MM.1S (cell line): Measurements from ENCODE around the gene NLRP6.

Source experiments
- DNase-seq: peaks from one replicate; pipeline ENCODE4 v3.0.0-alpha.2; 2015
- H2AFZ ChIP-seq: fragments of 300-600 bp; sonication (generic); 2 replicates; pipeline ENCODE4 v1.6.0; 2016; ENCODE audit warnings: antibody characterized with exemption, low read length
- H3F3A ChIP-seq: fragments of 300-600 bp; sonication (generic); 2 replicates; pipeline ENCODE4 v1.6.1; 2016; ENCODE audit warnings: mild to moderate bottlenecking, antibody characterized with exemption, low read length, moderate library complexity, mixed read lengths; ENCODE audit not compliant: insufficient read depth
- H3K27ac ChIP-seq: fragments of 300-600 bp; sonication (generic); 2 replicates; pipeline ENCODE4 v1.5.1; 2016; ENCODE audit warnings: mild to moderate bottlenecking, low read length
- H3K27me3 ChIP-seq: fragments of 300-600 bp; sonication (generic); replicated peaks from 2 replicates; pipeline ENCODE4 v1.6.0; 2016; ENCODE audit warnings: low read length; ENCODE audit not compliant: insufficient read depth
- H3K36me3 ChIP-seq: fragments of 300-600 bp; sonication (generic); replicated peaks from 2 replicates; pipeline ENCODE4 v1.6.1; 2016; ENCODE audit warnings: mild to moderate bottlenecking, low read length, mixed read lengths; ENCODE audit not compliant: insufficient read depth
- H3K4me1 ChIP-seq: fragments of 300-600 bp; sonication (generic); 2 replicates; pipeline ENCODE4 v1.6.1; 2016; ENCODE audit warnings: low read length, mixed read lengths
- H3K4me2 ChIP-seq: fragments of 300-600 bp; sonication (generic); 2 replicates; pipeline ENCODE4 v1.6.0; 2016; ENCODE audit warnings: low read depth, low read length
- H3K4me3 ChIP-seq: fragments of 300-600 bp; sonication (generic); 2 replicates; pipeline ENCODE4 v1.5.1; 2016; ENCODE audit warnings: low read length, mixed read lengths
- H3K79me2 ChIP-seq: fragments of 300-600 bp; sonication (generic); 2 replicates; pipeline ENCODE4 v1.6.1; 2016; ENCODE audit warnings: mixed run types, low read length, mixed read lengths
- H3K9ac ChIP-seq: fragments of 300-600 bp; sonication (generic); 2 replicates; pipeline ENCODE4 v1.6.1; 2016; ENCODE audit warnings: low read length, mixed read lengths
- H3K9me2 ChIP-seq: fragments of 300-600 bp; sonication (generic); replicated peaks from 2 replicates; pipeline ENCODE4 v1.6.1; 2016; ENCODE audit warnings: mild to moderate bottlenecking, low read length, mixed read lengths; ENCODE audit not compliant: insufficient read depth
- H3K9me3 ChIP-seq: fragments of 300-600 bp; sonication (generic); replicated peaks from 2 replicates; pipeline ENCODE4 v1.6.1; 2016; ENCODE audit warnings: mild to moderate bottlenecking, low read length, mixed read lengths; ENCODE audit not compliant: insufficient read depth
- H4K20me1 ChIP-seq: fragments of 300-600 bp; sonication (generic); 2 replicates; pipeline ENCODE4 v1.6.1; 2016; ENCODE audit warnings: mild to moderate bottlenecking, low read length, moderate library complexity, mixed read lengths; ENCODE audit not compliant: insufficient read depth
- EZH2 ChIP-seq: fragments of 300-600 bp; sonication (generic); optimal IDR thresholded peaks from 2 replicates; pipeline ENCODE3; 2017; ENCODE audit warnings: low read depth, mild to moderate bottlenecking, antibody characterized with exemption, low read length, mixed read lengths
- EZH2phosphoT487 ChIP-seq: fragments of 300-600 bp; sonication (generic); IDR thresholded peaks from 2 replicates; pipeline ENCODE4 v1.6.1; 2018; ENCODE audit warnings: antibody characterized with exemption, low read length
- TF ChIP-seq, protein P1 (sequence below): fragments of 300-600 bp; sonication (generic); IDR thresholded peaks from 2 replicates; pipeline ENCODE4 v1.5.1; 2016; ENCODE audit warnings: antibody characterized with exemption, low read length, mixed read lengths

Gene NLRP6

DNA sequence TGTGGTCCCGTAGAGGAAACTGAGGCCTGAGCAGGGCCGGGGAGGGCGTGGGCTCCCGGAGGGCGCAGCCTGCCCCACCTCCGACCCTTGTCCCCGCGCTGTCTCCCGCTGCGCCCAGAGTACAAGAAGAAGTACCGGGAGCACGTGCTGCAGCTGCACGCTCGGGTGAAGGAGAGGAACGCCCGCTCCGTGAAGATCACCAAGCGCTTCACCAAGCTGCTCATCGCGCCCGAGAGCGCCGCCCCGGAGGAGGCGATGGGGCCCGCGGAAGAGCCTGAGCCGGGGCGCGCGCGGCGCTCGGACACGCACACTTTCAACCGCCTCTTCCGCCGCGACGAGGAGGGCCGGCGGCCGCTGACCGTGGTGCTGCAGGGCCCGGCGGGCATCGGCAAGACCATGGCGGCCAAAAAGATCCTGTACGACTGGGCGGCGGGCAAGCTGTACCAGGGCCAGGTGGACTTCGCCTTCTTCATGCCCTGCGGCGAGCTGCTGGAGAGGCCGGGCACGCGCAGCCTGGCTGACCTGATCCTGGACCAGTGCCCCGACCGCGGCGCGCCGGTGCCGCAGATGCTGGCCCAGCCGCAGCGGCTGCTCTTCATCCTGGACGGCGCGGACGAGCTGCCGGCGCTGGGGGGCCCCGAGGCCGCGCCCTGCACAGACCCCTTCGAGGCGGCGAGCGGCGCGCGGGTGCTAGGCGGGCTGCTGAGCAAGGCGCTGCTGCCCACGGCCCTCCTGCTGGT is 1.9 kb downstream of the NLRP6 start:
- Histone ChIP-seq H4K20me1 (no peaks in the 10 kb centered on the region), H3K9me2 (no peaks in the 10 kb centered on the region), H3K9me3 (no peaks in the 10 kb centered on the region), H3K9ac (no peak overlapping the region), H3F3A (no peaks in the 10 kb centered on the region), H3K4me3 (no peak overlapping the region), H2AFZ (no peak overlapping the region), H3K27me3 (peaks cover 31% of the 10 kb centered on the region), H3K27ac (no peak overlapping the region), H3K36me3 (no peaks in the 10 kb centered on the region), H3K4me2 (no peak overlapping the region), H3K79me2 (no peaks in the 10 kb centered on the region), H3K4me1 (no peaks in the 10 kb centered on the region)
- DNase-seq, result no peak
- TF ChIP-seq EZH2phosphoT487 (no peak), EZH2 (no peak)
- TF ChIP-seq, protein P1, sequence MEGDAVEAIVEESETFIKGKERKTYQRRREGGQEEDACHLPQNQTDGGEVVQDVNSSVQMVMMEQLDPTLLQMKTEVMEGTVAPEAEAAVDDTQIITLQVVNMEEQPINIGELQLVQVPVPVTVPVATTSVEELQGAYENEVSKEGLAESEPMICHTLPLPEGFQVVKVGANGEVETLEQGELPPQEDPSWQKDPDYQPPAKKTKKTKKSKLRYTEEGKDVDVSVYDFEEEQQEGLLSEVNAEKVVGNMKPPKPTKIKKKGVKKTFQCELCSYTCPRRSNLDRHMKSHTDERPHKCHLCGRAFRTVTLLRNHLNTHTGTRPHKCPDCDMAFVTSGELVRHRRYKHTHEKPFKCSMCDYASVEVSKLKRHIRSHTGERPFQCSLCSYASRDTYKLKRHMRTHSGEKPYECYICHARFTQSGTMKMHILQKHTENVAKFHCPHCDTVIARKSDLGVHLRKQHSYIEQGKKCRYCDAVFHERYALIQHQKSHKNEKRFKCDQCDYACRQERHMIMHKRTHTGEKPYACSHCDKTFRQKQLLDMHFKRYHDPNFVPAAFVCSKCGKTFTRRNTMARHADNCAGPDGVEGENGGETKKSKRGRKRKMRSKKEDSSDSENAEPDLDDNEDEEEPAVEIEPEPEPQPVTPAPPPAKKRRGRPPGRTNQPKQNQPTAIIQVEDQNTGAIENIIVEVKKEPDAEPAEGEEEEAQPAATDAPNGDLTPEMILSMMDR, result no peak

DNA sequence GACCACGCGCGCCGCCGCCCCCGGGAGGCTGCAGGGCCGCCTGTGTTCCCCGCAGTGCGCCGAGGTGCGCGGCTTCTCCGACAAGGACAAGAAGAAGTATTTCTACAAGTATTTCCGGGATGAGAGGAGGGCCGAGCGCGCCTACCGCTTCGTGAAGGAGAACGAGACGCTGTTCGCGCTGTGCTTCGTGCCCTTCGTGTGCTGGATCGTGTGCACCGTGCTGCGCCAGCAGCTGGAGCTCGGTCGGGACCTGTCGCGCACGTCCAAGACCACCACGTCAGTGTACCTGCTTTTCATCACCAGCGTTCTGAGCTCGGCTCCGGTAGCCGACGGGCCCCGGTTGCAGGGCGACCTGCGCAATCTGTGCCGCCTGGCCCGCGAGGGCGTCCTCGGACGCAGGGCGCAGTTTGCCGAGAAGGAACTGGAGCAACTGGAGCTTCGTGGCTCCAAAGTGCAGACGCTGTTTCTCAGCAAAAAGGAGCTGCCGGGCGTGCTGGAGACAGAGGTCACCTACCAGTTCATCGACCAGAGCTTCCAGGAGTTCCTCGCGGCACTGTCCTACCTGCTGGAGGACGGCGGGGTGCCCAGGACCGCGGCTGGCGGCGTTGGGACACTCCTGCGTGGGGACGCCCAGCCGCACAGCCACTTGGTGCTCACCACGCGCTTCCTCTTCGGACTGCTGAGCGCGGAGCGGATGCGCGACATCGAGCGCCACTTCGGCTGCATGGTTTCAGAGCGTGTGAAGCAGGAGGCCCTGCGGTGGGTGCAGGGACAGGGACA is 2.7 kb downstream of the NLRP6 start:
- Histone ChIP-seq H3K27ac (no peak overlapping the region), H3K4me3 (no peak overlapping the region), H3K9ac (no peak overlapping the region), H3K36me3 (no peaks in the 10 kb centered on the region), H2AFZ (no peak overlapping the region), H3K79me2 (no peaks in the 10 kb centered on the region), H3K27me3 (peaks cover 31% of the 10 kb centered on the region), H3K9me2 (no peaks in the 10 kb centered on the region), H3F3A (no peaks in the 10 kb centered on the region), H3K9me3 (no peaks in the 10 kb centered on the region), H4K20me1 (no peaks in the 10 kb centered on the region), H3K4me2 (no peak overlapping the region), H3K4me1 (no peaks in the 10 kb centered on the region)
- no peak for DNase-seq
- TF ChIP-seq EZH2 (no peak), EZH2phosphoT487 (no peak)
- TF ChIP-seq, protein P1, result no peak

DNA sequence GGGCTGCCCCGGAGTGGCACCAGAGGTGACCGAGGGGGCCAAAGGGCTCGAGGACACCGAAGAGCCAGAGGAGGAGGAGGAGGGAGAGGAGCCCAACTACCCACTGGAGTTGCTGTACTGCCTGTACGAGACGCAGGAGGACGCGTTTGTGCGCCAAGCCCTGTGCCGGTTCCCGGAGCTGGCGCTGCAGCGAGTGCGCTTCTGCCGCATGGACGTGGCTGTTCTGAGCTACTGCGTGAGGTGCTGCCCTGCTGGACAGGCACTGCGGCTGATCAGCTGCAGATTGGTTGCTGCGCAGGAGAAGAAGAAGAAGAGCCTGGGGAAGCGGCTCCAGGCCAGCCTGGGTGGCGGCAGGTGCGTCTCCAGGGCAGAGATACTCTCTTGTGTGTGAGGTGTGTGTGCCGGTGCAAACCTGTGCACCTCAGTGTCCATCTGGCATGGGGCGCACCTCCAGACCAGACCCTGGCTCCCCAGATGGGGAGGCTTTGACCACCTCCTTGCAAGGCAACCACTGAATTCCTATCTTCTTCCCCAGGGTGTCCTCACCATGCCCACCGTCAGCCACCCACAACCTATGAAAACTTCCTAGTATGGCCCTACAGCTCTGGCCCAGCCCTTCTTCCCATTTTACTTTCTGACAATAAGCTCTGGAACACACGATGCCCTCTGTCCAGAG is 3.4 kb downstream of the NLRP6 start:
- Histone ChIP-seq H3F3A (no peaks in the 10 kb centered on the region), H3K9me2 (no peaks in the 10 kb centered on the region), H3K79me2 (no peaks in the 10 kb centered on the region), H3K4me1 (no peaks in the 10 kb centered on the region), H4K20me1 (no peaks in the 10 kb centered on the region), H3K9me3 (no peaks in the 10 kb centered on the region), H3K4me2 (no peak overlapping the region), H3K4me3 (no peak overlapping the region), H3K27me3 (peaks cover 31% of the 10 kb centered on the region), H3K27ac (no peak overlapping the region), H2AFZ (no peak overlapping the region), H3K36me3 (no peaks in the 10 kb centered on the region), H3K9ac (no peak overlapping the region)
- no peak for DNase-seq
- TF ChIP-seq EZH2 (no peak), EZH2phosphoT487 (no peak)
- TF ChIP-seq, protein P1, result no peak
